Thyroid gland (tissue), 4 donors: Measurements from ENCODE around the gene VHLL. TPM values are rescaled to one million over a fixed set of nuclear protein-coding genes. Genes with fewer than 3 reads are reported as not detected.

Source experiments
- DNase-seq, 2 donors: peaks; one replicate each; pipeline ENCODE4 v3.0.0-alpha.2; 2019
- H3K27ac ChIP-seq, 3 donors: fragments of 200-600 bp; sonication (generic); 1 replicate in 2 of 3; 2 replicates in 1 of 3; pipeline ENCODE4 v1.5.1; 2016 to 2019; ENCODE audit warnings: mild to moderate bottlenecking in 1 of 3, moderate library complexity in 1 of 3
- H3K27me3 ChIP-seq: fragments of 200-600 bp; sonication (generic); one replicate; pipeline ENCODE4 v1.5.1; 2019
- H3K36me3 ChIP-seq, 2 donors: fragments of 200-600 bp; sonication (generic); one replicate each; pipeline ENCODE4 v1.5.1; 2016 to 2019
- H3K4me1 ChIP-seq, 2 donors: fragments of 200-600 bp; sonication (generic); one replicate each; pipeline ENCODE4 v1.5.1; 2017 to 2019
- H3K4me3 ChIP-seq, 3 donors: fragments of 200-600 bp; sonication (generic); replicated peaks in 1 of 3; 1 replicate in 2 of 3; 2 replicates in 1 of 3; pipeline ENCODE4 v1.5.1; 2016; ENCODE audit warnings: mild to moderate bottlenecking in 1 of 3
- H3K9me3 ChIP-seq: fragments of 200-600 bp; sonication (generic); one replicate; pipeline ENCODE4 v1.5.1; 2017
- CTCF ChIP-seq, 6 experiments: fragments of 200-600 bp in 3 of 6; fragments of 450-650 bp in 3 of 6; sonication (generic) in 3 of 6; IDR thresholded peaks; one replicate each; pipeline ENCODE4 v1.5.1; 2016 to 2019; ENCODE audit warnings: antibody characterized with exemption in 6 of 6, mild to moderate bottlenecking in 2 of 6, inconsistent platforms in 1 of 6, moderate library complexity in 1 of 6
- POLR2A ChIP-seq, 2 donors: fragments of 450-650 bp; IDR thresholded peaks; one replicate each; pipeline ENCODE4 v1.6.1; 2017; ENCODE audit warnings: antibody characterized with exemption in 2 of 2, mild to moderate bottlenecking in 2 of 2, moderate library complexity in 1 of 2
- WGBS, 2 donors: methylation state at CpG; one replicate each; pipeline ENCODE4 v1.1.5; 2017; 5-methylcytosine and 5-hydroxymethylcytosine counted together
- intact Hi-C: fragments of 100-400 bp; cut with DNase I; formaldehyde crosslinking; loops from one replicate; pipeline ENCODE4 v1.15.1; 2023
- total RNA-seq, 4 donors: library from RNA; depleted of rRNA; stranded (reverse); fragments of >200 nt; gene quantifications; one replicate each; pipeline ENCODE4 v1.2.3, GENCODE V29; 2016

Gene VHLL
- total RNA-seq, 4 donors from 2014 or later: not detected

- peak; percentile 24 to 30 for DNase-seq
- WGBS, 2 donors: 6 to 10% methylated on average over 22 of the region's 22 CpGs
These were observed 17.2 kb downstream of the VHLL start for GRCh38 chr1:156281693-156282478.

GRCh38 chr1:156281281-156281680 is 17.8 kb downstream of the VHLL start:
- 32 to 36% methylated on average over 8 of the region's 8 CpGs for WGBS, 2 donors
- intact Hi-C loops: no loop called here
- H3K27ac ChIP-seq: no peak overlapping the region
- no peaks in the 10 kb centered on the region for H3K9me3 ChIP-seq
- H3K27me3 ChIP-seq: no peaks in the 10 kb centered on the region
- peaks cover 22 to 24% of the 10 kb centered on the region in 2 donors for H3K36me3 ChIP-seq
- DNase-seq: no peak
- H3K4me1 ChIP-seq: peaks cover 16 to 21% of the 10 kb centered on the region in 2 donors
- H3K4me3 ChIP-seq: peak overlapping the region in 1 of 3 donors; percentile 94
- TF ChIP-seq CTCF (IDR thresholded peaks at IDR 0.05): no peak

More at GRCh38 chr1:156281693-156282478, 17.2 kb downstream of the VHLL start:
- H3K36me3 ChIP-seq: peaks cover 16 to 18% of the 10 kb centered on the region in 2 donors
- peak overlapping the region in 2 of 3 donors; percentile 64 to 90 for H3K27ac ChIP-seq
- H3K9me3 ChIP-seq: no peaks in the 10 kb centered on the region
- peak overlapping the region; percentile 33 to 94 (median 61) for H3K4me3 ChIP-seq
- TF ChIP-seq POLR2A (IDR thresholded peaks at IDR 0.05): no peak
- TF ChIP-seq CTCF (IDR thresholded peaks at IDR 0.05): no peak
- H3K4me1 ChIP-seq: peaks cover 16 to 21% of the 10 kb centered on the region in 2 donors
- intact Hi-C loops: no loop called here
- no peaks in the 10 kb centered on the region for H3K27me3 ChIP-seq

- H3K27ac ChIP-seq: no peak overlapping the region
- H3K36me3 ChIP-seq: peaks cover 36 to 38% of the 10 kb centered on the region in 2 donors
- DNase-seq: no peak
- intact Hi-C loops: no loop called here
- TF ChIP-seq CTCF (IDR thresholded peaks at IDR 0.05): no peak
- TF ChIP-seq POLR2A (IDR thresholded peaks at IDR 0.05): no peak
- no peaks in the 10 kb centered on the region for H3K9me3 ChIP-seq
- H3K4me1 ChIP-seq: peaks cover 16 to 21% of the 10 kb centered on the region in 2 donors
- no peak overlapping the region for H3K4me3 ChIP-seq
- 87 to 92% methylated on average over 3 of the region's 3 CpGs for WGBS, 2 donors
- no peaks in the 10 kb centered on the region for H3K27me3 ChIP-seq
These were observed 19.3 kb downstream of the VHLL start for GRCh38 chr1:156279837-156280236.

GRCh38 chr1:156276966-156277381 is 22.1 kb downstream of the VHLL start:
- Histone ChIP-seq H3K27me3 (no peaks in the 10 kb centered on the region), H3K36me3 (peaks cover 64 to 67% of the 10 kb centered on the region in 2 donors), H3K9me3 (no peaks in the 10 kb centered on the region), H3K4me1 (peaks cover 9 to 10% of the 10 kb centered on the region in 2 donors), H3K27ac (no peak overlapping the region), H3K4me3 (no peak overlapping the region)
- intact Hi-C loops: no loop called here
- TF ChIP-seq CTCF (IDR thresholded peaks at IDR 0.05) (no peak), POLR2A (IDR thresholded peaks at IDR 0.05) (no peak)
- no peak for DNase-seq
- WGBS, 2 donors: 76 to 86% methylated on average over 6 of the region's 6 CpGs

- TF ChIP-seq CTCF (IDR thresholded peaks at IDR 0.05) (no peak), POLR2A (IDR thresholded peaks at IDR 0.05) (no peak)
- no peak for DNase-seq
- peaks cover 4 to 7% of the 10 kb centered on the region in 2 donors for H3K4me1 ChIP-seq
- no peaks in the 10 kb centered on the region for H3K9me3 ChIP-seq
- intact Hi-C loops: no loop called here
- no peak overlapping the region for H3K27ac ChIP-seq
- H3K4me3 ChIP-seq: no peak overlapping the region
- H3K36me3 ChIP-seq: peaks cover 68 to 71% of the 10 kb centered on the region in 2 donors
- H3K27me3 ChIP-seq: no peaks in the 10 kb centered on the region
These were observed 22.6 kb downstream of the VHLL start for GRCh38 chr1:156276532-156276931.
